Retina (tissue), 1 donor: ENCODE measurements around the gene BBOX1.
"Not testable (repeated sequence)": the region's sequence is repeated elsewhere in the genome, so short reads cannot be mapped to it uniquely, and the experiment has no call there.

ENCODE experiments used
- DNase-seq: peaks from one replicate; pipeline ENCODE4 v3.0.0-alpha.2; 2016

Gene BBOX1

DNA sequence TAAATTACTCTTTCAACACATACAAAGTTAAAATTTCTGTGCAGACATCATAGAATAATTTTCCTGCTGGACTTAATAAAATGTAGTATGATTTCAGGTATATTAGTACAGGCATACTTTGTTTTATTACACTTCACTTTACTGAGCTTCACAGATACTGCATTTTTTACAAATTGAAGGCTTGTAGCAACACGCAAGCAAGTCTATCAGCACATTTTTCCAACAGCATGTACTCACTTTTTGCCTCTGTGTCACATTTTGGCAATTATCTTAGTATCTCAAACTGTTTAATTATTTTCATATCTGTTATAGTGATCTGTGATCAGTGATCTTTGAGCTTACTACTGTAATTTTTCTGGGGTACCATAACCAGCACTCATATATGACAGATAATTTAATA is 44.5 kb downstream of the BBOX1 start:
- DNase-seq: no peak

DNA sequence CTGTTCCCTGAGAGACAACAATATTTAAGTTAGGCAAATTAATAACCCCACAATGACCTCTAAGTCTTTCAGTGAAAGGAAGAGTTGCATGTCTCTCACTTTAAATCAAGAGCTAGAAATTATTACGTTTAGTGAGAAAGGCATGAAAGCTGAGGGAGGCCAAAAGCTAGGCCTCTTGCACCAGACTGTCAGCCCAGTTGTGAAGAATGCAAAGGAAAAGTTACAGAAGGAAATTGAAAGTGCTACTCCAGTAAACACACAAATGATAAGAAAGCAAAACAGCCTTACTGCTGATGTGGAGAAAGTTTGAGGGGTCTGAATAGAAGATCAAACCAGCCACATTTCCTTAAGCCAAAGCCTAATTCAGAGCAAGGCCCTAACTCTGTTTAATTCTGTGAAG is 45.0 kb downstream of the BBOX1 start:
- no peak for DNase-seq

DNA sequence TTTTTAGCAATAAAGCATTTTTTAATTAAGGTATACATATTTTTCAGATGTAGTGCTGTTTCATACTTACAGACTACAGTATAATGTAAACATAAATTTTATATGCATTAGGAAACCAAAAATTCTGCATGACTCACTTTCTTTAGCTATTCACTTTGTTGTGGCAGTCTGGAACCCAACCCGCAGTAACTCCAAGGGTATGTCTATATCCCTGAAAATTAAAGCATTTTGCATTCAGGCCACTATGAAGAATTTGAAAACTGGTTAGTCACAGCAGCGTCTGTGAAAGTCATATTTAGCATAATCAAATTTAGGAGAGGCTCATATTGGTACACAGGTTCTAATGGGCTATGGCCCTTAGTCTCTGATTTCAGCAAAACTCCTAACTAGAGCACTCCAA is 46.8 kb downstream of the BBOX1 start:
- no peak for DNase-seq

DNA sequence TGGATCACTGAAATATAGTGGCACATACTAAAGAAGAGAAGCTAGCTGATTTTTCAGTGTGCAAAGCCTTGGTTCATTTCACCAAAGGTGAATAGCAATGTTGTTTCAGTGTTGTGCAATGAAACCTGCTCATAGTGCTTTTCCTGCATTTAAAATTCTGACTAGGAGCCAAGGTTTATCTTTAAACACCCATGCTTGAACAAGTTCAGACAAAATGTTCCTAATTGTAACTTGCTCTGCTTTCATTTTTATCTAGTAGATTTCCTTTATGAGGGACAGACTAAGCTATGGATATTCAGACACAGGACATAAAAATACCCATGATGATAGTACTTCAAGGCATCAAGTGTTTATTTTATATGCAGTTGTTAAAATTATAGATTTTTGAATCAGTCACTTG is 47.7 kb downstream of the BBOX1 start:
- no peak for DNase-seq

DNA sequence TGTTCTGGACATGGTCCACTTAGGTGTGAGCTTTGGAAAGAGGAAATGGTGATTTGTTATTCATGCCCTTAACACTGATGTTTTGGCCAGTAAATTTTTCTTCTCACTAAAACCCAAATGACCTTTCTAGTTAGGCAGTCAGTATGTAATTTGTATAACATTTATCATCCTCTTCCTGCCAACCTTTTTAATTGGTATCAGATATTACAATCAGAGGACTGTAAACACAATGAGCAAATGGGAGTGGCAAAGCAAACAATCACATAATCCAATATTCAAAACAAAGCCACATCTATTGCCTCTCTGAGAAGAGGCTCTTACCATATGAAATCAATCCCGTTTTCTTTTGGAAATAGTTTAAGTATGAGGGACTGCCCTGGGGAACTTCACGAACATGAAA is 49.1 kb downstream of the BBOX1 start:
- no peak for DNase-seq

DNA sequence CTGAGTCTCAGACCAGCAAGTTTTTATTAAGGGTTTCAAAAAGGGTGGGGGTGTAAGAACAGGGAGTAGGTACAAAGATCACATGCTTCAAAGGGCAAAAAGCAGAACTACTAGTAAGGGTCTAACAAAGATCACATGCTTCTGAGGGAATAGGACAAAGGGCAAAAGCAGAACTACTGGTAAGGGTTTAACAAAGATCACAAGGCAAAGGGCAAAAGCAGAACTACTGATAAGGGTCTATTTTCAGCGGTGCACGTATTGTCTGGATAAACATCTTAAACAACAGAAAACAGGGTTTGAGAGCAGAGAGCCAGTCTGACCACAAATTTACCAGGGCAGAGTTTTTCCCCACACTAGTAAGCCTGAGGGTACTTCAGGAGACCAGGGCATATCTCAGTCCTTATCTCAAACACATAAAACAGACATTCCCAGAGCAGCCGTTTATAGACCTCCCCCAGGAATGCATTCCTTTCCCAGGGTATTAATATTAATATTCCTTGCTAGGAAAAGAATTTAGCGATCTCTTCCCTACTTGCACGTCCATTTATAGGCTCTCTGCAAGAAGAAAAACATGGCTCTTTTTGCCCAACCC is 49.8 kb downstream of the BBOX1 start:
- not testable (repeated sequence) for DNase-seq

DNA sequence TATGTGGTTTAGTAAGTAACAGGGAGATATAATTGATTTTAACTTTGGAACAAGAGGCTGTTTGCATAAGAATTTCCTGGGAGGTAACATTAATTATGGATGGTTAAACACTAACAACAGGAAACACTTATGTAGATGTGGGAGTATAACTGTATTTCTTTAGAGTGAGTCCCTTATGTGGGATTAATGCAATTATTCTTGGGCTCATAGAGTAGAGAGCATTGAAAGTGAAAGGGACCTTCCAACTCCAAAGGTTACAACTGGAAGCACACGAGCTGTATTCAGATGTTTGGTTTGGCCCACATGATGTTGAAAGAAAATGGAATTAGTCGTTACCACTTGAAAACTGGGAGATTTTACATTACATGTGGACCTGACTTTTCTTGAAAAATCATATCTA is 53.5 kb downstream of the BBOX1 start:
- DNase-seq: no peak

DNA sequence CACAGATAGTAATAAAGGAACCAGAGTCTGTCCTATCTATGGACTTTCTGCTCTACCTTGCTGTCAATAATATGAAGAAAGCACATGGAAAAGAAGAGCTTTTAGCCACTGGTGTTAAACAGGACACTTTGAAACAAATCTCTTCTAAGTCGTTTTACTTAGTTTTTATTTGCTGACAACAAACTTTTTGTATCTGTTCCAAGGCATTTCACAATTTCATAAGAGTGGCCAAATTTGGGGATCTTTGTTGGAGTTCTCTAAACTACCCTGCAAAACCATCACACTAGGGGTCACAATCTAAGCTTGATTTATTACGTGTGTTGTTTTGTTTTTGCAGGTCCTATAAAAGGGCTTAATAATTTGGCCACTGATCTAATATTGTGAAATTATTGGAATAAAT is 54.4 kb downstream of the BBOX1 start:
- no peak for DNase-seq

DNA sequence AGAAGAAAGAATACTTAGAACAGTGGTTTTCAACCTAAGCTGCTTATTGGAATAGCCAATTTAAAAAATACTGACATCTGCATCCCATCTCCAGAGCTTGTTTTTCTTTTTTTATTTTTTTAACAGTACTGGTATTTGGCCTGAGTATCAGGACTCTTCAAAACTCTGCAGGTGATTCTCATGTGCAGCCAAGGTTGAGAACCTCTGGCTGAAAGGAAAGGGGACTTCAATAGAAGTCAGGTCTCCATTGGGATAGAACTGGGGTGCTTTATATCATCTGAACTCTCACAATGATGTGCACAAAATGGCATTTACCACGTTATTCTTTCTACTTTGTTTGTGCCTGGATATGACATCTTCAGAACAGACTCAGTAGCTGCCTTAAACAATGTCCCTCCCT is 55.3 kb downstream of the BBOX1 start:
- no peak for DNase-seq

DNA sequence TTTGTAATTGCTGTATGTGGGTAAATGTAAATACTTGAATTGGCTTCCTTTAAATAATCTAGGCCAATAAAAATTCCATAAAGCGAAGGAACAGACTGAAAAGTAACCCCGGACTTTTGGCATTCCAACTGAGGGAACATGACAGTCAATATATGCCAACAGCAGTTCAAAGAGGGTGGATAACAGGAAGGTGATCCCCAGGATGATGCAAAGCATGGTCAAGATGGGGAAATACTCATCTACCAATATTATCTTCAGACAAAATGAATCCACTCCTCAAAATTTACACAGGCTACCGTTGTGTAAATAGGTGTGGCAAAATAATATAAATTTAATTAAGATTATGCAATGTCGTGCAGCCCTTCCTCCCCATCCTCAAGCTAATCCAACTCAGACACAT is 56.9 kb downstream of the BBOX1 start:
- no peak for DNase-seq

DNA sequence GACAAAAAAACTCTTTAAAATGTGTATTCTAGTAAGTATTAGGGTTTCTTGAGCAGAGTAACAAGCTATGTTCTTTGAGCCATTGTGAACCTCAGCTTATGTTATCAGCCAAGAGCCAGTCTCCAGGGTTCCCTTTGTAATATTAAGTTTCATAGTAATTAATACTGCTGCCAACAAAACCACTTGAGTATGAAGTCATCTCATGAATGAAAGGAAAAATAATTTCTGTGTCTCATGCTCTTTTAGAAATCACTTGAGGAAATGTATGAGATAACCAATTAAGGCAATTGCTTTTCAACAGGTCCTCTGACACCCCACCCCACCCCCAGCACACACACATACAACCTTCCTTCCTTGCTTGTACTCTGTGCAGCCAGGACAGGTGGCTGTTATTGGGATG is 59.9 kb downstream of the BBOX1 start:
- no peak for DNase-seq

DNA sequence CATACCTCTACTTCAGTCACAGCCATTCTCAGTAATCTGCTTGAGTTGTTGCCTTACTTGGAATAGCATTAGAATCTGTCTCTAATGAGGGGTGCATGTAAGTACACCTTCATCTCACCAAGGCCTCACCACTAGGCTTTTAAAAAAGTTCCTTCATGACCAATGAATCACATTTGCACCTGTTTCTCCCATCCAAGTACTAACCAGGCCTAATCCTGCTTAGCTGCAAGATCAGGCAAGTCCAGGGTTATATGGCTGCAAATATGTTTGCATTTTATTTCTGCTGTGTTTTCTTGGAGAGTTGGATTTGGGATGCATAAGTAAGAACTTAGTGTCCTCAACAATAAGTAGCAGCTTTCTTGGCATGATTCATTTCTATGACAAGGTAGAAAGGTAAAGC is 66.9 kb downstream of the BBOX1 start:
- no peak for DNase-seq

DNA sequence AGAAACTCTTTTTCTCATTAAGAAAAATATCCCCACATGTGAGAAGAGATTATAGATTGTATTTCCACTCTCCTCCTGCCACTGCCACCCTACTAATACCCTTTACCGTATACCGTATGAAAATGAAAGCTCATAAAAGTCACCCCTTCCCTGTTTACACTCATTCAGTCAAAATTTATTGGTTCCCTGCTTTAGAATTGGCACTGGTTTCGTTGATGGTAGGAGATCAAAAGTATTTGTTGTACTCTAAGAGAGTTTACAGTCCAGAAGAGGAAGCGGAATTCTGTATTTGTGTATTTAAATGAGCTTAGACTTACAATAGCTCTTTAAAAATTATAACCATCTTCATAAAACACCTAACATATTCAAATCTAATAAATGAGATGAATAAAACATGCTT is 68.2 kb downstream of the BBOX1 start:
- no peak for DNase-seq

DNA sequence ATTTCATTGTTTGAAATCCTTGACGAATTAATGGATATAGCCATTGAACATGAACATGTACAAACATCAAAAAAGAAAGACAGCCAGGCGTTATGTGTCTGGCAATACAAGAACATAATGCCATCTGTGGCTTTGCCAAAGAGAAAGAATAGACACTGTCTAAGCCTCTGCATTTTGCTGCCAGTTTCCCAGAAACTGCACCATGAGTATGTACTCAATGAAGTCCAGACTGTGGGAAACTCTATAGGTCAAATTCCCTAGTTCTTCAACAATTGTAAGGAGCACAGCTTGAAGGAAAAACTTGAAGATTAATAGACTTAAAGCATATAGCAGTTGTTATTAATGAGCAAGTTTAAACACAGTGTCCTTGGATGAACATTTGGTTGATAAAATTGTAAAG is 71.3 kb downstream of the BBOX1 start:
- DNase-seq: no peak

DNA sequence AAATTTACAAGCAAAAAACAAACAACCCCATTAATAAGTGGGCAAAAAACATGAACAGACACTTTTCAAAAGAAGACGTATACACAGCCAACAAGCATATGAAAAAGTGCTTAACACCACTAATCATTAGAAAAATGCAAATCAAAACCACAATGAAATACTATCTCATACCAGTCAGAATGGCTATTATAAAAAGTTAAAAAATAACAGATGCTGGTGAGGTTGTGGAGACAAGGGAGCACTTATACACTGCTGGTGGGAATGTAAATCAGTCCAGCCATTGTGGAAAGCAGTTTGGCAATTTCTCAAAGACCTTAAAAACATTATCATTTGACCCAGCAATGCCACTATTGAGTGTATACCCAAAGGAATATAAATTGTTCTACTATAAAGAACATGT is 72.3 kb downstream of the BBOX1 start:
- no peak for DNase-seq

DNA sequence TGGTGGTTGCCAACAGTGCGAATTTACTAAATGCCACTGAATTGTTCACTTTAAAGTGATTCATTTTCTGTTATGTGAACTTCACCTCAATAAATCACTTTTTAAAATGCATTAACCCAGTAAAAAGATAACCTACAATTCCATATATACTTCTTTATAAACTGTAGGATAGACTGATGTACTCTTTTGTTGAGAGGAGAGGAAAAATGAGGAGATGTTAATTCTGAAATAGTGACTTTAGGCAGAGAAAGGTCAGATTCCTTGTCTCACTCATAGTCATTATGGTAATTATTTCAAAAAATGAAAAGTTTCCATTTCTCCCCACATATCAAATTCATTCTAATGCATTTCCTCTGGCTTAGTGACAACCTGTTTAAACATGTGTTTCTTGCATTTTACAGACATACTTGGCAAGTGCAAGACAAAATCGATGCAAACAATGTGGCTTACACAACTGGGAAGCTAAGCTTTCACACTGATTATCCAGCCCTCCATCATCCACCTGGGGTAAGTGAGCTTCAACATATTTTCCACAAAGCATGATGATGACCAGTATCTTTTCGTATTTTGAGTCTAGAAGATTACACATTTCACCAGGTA is 74.5 kb downstream of the BBOX1 start:
- DNase-seq: no peak

DNA sequence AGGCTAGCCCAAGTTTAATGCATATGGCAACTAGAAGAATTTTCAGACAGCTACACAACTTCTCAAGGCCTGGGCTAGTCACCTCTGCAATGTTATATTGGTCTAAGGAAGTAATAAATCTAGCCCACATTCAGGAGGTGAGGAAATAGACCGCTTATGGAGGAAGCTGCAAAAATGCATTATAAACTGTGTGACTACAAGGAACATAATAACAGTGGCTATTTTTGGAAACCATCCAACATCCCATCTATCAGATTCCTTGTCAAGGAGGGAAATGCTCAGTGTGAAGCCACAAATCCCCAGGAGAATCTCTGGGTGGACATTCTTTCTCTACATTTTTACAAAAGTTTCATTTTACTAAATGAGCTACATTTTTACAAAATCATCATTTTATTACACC is 76.1 kb downstream of the BBOX1 start:
- no peak for DNase-seq

DNA sequence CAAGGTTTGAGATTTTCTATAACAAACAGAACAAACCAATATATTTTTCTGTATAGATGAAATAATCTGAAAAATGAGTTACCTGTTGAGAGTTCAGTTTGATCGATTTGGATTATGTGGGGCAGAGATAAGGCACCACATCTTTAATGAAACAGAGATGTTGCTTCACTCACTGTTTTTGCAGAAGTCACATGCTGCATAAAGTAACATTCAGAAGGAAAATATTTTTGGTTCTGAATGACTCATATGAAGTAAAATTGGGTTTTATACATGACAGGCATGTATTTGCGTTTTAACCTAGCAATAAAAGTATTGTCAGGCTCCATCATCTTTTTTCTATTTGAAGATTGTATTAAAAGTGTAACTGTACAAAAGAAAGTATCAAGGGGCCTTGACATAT is 77.8 kb downstream of the BBOX1 start:
- DNase-seq: no peak

DNA sequence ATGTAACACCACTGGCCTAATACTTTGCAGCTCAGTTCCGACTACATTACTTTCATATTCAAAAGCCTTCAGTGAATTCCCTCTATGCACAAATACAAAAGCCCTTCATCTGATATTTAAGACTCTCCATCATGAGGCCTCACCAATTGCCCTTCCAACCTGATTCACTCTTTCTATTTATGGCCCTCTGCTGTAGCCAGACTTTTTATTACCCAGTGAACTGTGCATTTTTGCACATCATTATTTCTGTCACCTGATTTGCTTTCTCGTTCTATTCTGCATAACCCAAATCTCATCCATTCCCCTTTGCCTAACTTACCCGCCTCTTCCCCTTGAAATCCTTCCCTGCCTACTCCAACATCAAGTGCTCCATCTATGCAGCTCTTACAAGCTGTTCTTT is 78.3 kb downstream of the BBOX1 start:
- DNase-seq: peak; percentile 74

DNA sequence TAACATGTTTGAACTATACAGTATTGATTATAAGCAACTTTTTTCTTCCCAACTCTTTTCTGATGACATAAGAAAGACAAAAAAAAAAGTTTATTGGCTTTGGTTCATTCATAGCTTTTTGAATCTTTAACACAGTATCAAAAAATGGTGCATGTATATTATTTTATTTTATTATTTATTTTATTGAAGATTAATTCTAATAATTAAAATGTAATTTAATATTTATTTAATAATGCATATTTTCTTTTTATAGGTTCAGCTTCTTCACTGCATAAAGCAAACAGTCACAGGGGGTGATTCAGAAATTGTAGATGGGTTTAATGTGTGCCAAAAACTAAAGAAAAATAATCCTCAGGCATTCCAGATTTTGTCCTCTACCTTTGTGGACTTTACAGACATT is 78.8 kb downstream of the BBOX1 start:
- DNase-seq: no peak

DNA sequence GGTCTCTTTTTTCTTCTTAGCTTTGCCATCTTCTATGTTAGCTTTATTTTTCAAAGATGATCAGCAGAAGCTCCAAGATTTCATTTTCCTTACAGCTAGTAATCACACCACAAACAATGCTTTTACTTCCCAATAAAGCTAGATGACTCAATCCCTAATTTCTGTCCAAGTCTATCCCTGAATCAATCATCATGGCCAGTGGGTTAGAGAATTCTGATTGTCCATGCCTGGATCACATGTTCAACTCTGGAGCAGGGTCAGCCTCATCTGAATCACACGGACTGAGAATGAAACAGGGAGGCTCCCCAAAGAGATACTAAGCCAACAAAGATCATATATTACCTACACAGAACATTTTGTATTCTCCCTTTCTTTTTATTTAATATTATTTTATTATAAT is 79.6 kb downstream of the BBOX1 start:
- DNase-seq: no peak

DNA sequence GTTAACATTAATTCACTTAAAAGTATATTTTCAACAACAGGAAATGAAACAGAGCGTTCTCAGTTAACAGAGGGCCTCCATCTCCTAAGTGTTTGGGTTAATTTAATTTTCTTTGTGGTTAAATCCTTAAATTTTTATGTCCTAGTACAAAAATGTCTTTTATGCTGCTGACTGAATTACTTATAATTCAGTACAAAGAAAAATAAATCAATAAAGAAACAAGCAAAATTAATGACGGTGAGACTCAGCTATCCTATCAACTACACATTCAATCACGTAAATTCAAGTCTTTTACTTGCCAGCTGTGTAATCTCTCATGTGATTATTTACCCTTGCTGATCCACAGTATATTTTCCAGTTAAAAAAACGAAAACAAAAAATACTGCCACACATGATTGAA is 81.4 kb downstream of the BBOX1 start:
- no peak for DNase-seq

DNA sequence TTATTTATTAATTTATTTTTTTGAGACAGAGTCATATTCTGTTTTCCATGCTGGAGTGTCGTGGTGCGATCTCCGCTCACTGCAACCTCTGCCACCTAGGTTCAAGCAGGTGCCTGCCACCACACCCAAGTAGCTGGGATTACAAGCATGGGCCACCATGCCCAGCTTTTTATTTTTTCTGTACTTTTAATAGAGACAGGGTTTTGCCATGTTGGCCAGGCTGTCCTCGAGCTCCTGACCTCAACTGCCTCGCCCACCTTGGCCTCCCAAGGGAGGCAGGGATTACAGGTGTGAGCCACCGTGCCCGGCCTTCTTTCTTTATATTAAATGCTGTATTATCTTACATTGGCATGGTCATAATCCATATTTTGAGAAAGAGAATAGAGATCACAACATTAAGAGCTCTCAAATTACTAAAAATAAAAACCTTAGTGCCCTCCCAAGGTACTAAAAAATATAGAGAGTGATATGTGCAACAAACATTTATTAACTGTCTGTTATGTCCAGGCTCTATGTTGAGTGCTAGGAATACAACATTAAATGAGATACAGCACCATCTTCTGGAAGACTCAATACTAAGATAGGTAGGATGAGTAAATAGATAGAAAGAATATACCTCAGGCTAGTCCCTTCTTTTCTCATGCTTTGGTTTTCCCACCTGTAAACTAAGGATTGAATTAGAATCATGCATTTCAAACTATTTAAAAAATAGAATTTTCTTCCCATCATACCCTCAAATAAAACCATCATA is 84.1 kb downstream of the BBOX1 start:
- no peak for DNase-seq

DNA sequence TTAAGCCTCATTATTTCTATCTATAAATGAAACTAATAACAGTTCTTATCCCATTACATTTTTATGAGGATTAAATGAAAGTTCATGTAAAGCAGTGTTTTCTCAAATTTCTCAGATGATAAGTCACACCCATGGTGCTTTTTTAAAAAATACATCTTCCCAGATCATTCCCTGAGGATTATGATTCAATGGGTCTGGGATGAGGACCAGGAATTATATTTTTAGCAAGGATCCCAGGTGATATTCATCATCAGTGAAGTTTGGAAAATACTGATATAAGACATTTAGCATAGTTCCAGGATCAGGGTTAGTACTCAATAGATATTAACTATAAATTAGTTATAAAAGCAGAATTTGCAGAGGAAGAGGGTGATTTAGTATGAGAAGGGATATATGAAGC is 89.1 kb downstream of the BBOX1 start:
- DNase-seq: no peak

DNA sequence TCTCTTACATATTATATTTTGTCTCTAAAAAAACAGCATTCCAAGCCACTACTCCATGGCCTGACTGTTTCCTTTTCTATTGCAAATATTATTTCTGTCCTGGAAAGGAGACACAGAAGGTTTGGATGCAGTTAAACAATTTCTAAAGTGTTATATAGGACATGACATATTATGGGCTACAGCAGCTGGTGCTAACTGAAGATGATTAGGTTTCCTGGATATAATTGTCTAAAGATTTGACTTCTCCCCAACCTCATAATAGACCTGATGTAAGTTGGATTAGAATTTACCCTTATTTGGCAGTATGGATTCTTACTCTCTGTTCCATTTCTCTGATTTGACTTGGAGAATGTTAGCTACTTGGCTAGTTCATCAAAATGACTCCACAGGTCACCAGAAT is 90.2 kb downstream of the BBOX1 start:
- no peak for DNase-seq
